ENCODE measurements around the gene NRAP.

- TF ChIP-seq CTCF (IDR thresholded peaks at IDR 0.05) = no peak
- no peak for TF ChIP-seq POLR2A (IDR thresholded peaks at IDR 0.05)
Measured at GRCh38 chr10:113711142-113711541, 47.3 kb upstream of the NRAP start.
